Mammary epithelial cell (primary cell): ENCODE measurements around the gene SLC23A2.

ENCODE experiments used
- CTCF ChIP-seq, 2 donors: IDR thresholded peaks in 1 of 2; conservative IDR thresholded peaks in 1 of 2; 2 replicates each; pipeline ENCODE4 v1.5.1; 2011 to 2012; ENCODE audit warnings: inconsistent platforms in 2 of 2, low read length in 2 of 2, mild to moderate bottlenecking in 2 of 2, control low read depth in 1 of 2, low read depth in 1 of 2; ENCODE audit not compliant: insufficient read depth in 1 of 2; ENCODE audit errors: extremely low read depth in 1 of 2
- EZH2 ChIP-seq: IDR thresholded peaks from 2 replicates; pipeline ENCODE4 v1.6.1; 2012; ENCODE audit warnings: low read length, inconsistent platforms, borderline replicate concordance

GRCh38 chr20:4901031-4901818 lies 100.1 kb downstream of the SLC23A2 start:
- TF ChIP-seq CTCF (conservative IDR thresholded peaks at IDR 0.05 in 1 of 2, IDR thresholded peaks at IDR 0.05 in 1 of 2; ENCODE audit: extremely low read depth in 1 of 2, insufficient read depth in 1 of 2, low read depth in 1 of 2, low read length in 2 of 2) (no peak), EZH2 (no peak)
